ENCODE results near the gene KLF15.

KLF15 gene

GRCh38 chr3:126348308-126348920 lies 8.8 kb downstream of the KLF15 start:
- POLR2A ChIA-PET = no interaction called here
- TF ChIP-seq ZNF335 (tag by site-specific recombination; conservative IDR thresholded peaks at IDR 0.05) (no peak), MYNN (tag by site-specific recombination; IDR thresholded peaks at IDR 0.05; ENCODE audit: borderline replicate concordance) (no peak), KLF17 (tag by site-specific recombination; IDR thresholded peaks at IDR 0.05) (no peak), ZBTB48 (tag by site-specific recombination; IDR thresholded peaks at IDR 0.05) (no peak), ZNF366 (tag by site-specific recombination; conservative IDR thresholded peaks at IDR 0.05) (no peak), ZFP41 (tag by site-specific recombination; IDR thresholded peaks at IDR 0.05; ENCODE audit: borderline replicate concordance) (no peak), ZNF843 (tag by site-specific recombination; IDR thresholded peaks at IDR 0.05) (no peak), ZNF510 (tag by site-specific recombination; IDR thresholded peaks at IDR 0.05; ENCODE audit: insufficient replicate concordance) (no peak), ZNF548 (tag by site-specific recombination; IDR thresholded peaks at IDR 0.05) (no peak), ZNF211 (tag by site-specific recombination; IDR thresholded peaks at IDR 0.05; ENCODE audit: low read depth) (no peak), ZNF701 (tag by site-specific recombination; IDR thresholded peaks at IDR 0.05) (no peak), REPIN1 (tag by site-specific recombination; IDR thresholded peaks at IDR 0.05; ENCODE audit: low read depth) (no peak)
- H3K9me3 ChIP-seq (ENCODE audit: control insufficient read depth, insufficient read depth, low read depth, low read length) = no peaks in the 10 kb centered on the region
- peaks cover 0 to 28% of the 10 kb centered on the region in 2 experiments; a peak in 1 of 3 replicates for H3K36me3 ChIP-seq (ENCODE audit: control insufficient read depth in 2 of 2, insufficient read depth in 1 of 2, low read length in 2 of 2)
- H3K4me1 ChIP-seq (ENCODE audit: control insufficient read depth, insufficient read depth, low read length) = no peaks in the 10 kb centered on the region
- CTCF ChIA-PET = no interaction called here
- no peak overlapping the region for H3K27ac ChIP-seq (ENCODE audit: extremely low read depth, low read depth, low read length)
- no peak overlapping the region for H3K4me3 ChIP-seq (ENCODE audit: low read depth, low read length)

GRCh38 chr3:126347543-126348161 lies 9.6 kb downstream of the KLF15 start:
- ChIA-PET POLR2A (no interaction called here), CTCF (no interaction called here)
- Histone ChIP-seq H3K4me3 (ENCODE audit: low read depth, low read length) (no peak overlapping the region), H3K9me3 (ENCODE audit: control insufficient read depth, insufficient read depth, low read depth, low read length) (no peaks in the 10 kb centered on the region), H3K4me1 (ENCODE audit: control insufficient read depth, insufficient read depth, low read length) (no peaks in the 10 kb centered on the region), H3K36me3 (ENCODE audit: control insufficient read depth in 2 of 2, insufficient read depth in 1 of 2, low read length in 2 of 2) (peaks cover 0 to 26% of the 10 kb centered on the region in 2 experiments; a peak in 1 of 3 replicates), H3K27ac (ENCODE audit: extremely low read depth, low read depth, low read length) (no peak overlapping the region)
- TF ChIP-seq ZFP69B (tag by site-specific recombination; IDR thresholded peaks at IDR 0.05) = no peak
- TF ChIP-seq ZNF157 (tag by site-specific recombination; IDR thresholded peaks at IDR 0.05) = no peak
- no peak for TF ChIP-seq ZBTB11 (tag by site-specific recombination; conservative IDR thresholded peaks at IDR 0.05; ENCODE audit: low read depth)
- no peak for TF ChIP-seq SP3 (tag by site-specific recombination; IDR thresholded peaks at IDR 0.05)
- no peak for TF ChIP-seq ZNF350 (tag by site-specific recombination; IDR thresholded peaks at IDR 0.05)
- TF ChIP-seq ZNF704 (tag by site-specific recombination; IDR thresholded peaks at IDR 0.05) = no peak
- TF ChIP-seq FEZF1 (tag by site-specific recombination; IDR thresholded peaks at IDR 0.05) = no peak
- TF ChIP-seq ZNF624 (tag by site-specific recombination; IDR thresholded peaks at IDR 0.05) = no peak
- TF ChIP-seq ZNF521 (tag by site-specific recombination; IDR thresholded peaks at IDR 0.05) = no peak
- TF ChIP-seq ZNF555 (tag by site-specific recombination; conservative IDR thresholded peaks at IDR 0.05) = no peak
- TF ChIP-seq ZXDB (tag by site-specific recombination; IDR thresholded peaks at IDR 0.05) = no peak
- TF ChIP-seq ZNF311 (tag by site-specific recombination; IDR thresholded peaks at IDR 0.05; ENCODE audit: borderline replicate concordance) = no peak
- no peak for TF ChIP-seq ZNF362 (tag by site-specific recombination; IDR thresholded peaks at IDR 0.05)
- no peak for TF ChIP-seq ZNF174 (tag by site-specific recombination; IDR thresholded peaks at IDR 0.05)
